Uterus (tissue), 2 donors: ENCODE measurements around the gene ZC3HAV1.

Source experiments
- CTCF ChIP-seq, 4 experiments: fragments of 200-600 bp in 2 of 4; fragments of 450-650 bp in 2 of 4; sonication (generic) in 2 of 4; IDR thresholded peaks; one replicate each; pipeline ENCODE4 v1.5.1; 2016 to 2019; ENCODE audit warnings: antibody characterized with exemption in 4 of 4, mild to moderate bottlenecking in 2 of 4, moderate library complexity in 1 of 4
- POLR2A ChIP-seq, 2 donors: fragments of 450-650 bp; IDR thresholded peaks; one replicate each; pipeline ENCODE4 v1.6.1; 2016; ENCODE audit warnings: antibody characterized with exemption in 2 of 2, mild to moderate bottlenecking in 1 of 2, moderate library complexity in 1 of 2

GRCh38 chr7:139034855-139035585 lies 74.5 kb downstream of the ZC3HAV1 start:
- TF ChIP-seq CTCF (IDR thresholded peaks at IDR 0.05) (no peak), POLR2A (IDR thresholded peaks at IDR 0.05) (no peak)
